OCI-M2 (cell line): ENCODE results near the gene ETV5.

Experiments
- DNase-seq: peaks from one replicate; lab custom pipeline; 2025; ENCODE audit not compliant: unreplicated experiment; lab: John Stamatoyannopoulos, UW

The ETV5 gene

DNA sequence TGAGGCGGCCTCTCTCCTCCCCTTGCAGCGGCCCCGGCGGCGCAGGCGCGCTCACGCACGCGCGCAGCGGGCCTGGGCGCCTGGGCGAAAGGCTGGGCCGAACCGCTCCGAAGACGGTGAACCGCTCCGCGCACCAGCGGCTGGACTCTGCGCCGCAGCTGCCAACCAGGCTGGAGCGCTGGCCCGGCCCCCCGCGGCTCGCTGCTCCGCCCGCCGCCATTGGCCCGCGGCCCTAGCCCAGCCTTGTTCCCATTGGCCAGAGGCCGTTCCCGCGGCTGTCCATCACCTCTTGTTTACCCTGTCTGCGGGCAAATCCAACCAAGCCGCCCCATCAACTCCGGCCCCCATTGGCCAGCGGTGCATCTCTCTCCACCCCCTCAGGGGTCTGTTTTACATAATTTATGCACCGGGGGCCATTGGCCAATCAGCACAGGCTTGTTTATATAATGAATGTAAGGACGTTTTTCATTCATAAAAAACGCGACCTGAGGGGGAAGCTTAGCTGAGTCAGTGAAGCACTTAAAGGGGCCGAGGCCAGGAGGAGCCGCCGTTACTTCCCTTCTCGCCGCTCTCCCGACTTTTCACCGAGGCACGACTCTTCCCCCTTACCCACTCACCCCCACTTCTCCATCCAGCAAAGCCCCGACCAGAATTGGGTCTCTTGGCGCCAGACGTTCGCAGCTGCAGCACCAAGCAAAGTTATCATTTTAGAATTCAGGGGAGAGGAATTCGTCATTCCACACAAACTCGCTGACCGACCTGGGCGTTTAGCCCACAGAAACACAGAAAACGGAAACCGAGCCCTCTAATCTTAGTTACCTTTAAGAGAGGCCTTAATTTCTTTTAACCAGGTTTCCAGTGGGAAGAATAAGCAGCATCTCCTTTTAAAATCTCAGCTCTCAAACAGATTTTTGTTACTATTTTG, at the start of gene ETV5:
ETV5 (minus strand) TSS at position 149 of the 925 bp plus-strand sequence. CDS start 3,221 bp downstream, outside the sequence.
- DNase-seq = peak; percentile 66

GRCh38 chr3:186154641-186155040, 45.8 kb upstream of the ETV5 start:
- DNase-seq = no peak

DNA sequence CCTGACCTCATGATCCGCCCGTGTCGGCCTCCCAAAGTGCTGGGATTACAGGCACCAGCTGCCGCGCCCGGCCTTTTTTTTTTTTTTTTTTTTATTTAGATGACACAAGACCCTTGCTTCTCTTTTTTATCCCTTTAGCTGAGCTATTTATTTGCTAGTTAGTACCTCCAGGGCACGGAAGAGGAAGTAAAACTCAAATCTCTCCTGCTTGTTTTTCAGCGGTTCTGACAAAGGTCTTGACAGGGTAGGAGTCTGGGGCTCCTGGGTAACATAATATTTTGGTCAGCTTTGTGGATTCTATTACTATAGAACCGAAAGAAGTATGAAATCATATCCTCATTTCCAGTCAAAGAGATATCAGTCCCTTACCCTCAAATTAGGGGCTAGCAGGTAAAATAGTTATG, 44.0 kb upstream of the ETV5 start:
- no peak for DNase-seq

- DNase-seq = no peak
Measured at GRCh38 chr3:186152361-186152798, 43.5 kb upstream of the ETV5 start.

DNA sequence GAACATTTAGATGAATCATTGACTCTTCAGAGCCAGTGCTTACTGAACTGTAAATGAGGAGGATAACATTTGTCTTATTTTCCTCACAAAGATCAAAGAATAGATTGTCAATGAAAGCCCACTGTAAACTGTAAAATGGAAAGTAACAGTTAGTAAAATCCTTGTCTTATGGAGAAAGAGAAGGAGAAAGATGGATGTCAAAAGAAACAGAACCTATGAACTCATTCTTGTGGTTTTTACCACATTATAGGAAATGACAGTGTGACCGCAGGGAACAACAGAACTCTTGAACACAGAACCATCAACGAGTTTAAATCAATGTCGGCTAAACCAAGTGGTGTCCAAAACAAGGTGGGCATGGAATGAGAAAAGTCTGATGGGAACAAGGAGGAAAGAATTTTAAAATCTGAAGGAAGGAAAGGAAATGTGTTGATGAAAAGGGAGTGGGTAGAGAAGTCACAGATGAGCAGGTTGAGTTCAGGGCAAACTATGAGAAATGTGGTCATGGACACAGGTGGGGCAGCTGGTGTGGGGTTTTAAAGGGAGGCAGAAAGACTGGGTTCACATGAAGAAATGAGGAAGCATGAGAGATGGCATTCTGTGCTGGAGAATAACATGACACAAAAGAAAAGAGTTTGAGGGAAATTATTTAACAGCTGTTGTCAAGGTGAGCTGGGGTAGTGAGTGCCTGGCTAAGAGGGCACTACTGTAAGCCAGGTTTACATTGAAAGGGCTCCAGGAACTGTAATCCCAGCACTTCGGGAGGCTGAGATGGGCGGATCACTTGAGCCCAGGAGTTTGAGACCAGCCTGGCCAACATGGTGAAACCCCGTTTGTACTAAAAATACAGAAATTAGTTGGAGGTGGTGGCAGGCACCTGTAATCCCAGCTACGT, 42.4 kb upstream of the ETV5 start:
- DNase-seq = no peak

- no peak for DNase-seq
Measured at GRCh38 chr3:186150041-186150830, 41.3 kb upstream of the ETV5 start.

- no peak for DNase-seq
Measured at GRCh38 chr3:186149319-186149960, 40.6 kb upstream of the ETV5 start.

DNA sequence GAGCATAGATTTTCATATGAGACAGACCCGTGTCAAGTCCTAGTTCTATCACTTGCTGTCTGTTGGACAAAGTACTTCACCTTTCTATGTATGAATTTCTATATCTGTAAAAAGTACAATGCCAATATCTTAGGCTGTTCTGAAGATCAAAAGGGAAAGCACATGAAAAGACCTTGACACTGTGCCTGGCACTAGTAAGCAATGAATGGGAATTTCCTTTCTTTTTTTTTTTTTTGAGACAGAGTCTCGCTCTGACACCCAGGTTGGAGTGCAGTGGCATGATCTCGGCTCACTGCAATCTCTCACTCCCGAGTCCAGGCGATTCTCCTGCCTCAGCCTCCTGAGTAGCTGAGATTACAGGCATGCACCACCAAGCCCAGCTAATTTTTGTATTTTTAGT, 35.4 kb upstream of the ETV5 start:
- no peak for DNase-seq

DNA sequence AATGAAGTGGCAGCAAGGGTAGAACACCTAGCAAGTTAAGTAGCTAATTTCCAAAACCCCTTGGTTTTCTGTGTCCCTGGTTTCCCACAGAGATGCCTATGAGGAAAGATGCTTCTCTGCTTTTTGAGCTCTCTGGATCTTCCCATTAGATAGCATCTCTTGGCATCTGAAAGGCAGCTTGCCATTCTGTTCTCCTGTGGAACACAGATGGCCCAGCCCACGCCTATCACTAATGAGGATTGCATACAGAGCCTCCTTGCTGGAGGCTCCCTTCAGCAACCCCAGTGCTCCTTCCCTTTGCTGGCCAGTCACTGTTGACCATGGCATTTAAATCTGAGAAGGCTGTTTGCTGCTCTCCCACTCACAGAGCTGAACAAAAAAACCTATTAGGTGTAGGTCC, 34.4 kb upstream of the ETV5 start:
- no peak for DNase-seq

GRCh38 chr3:186142393-186142932, 33.6 kb upstream of the ETV5 start:
- no peak for DNase-seq

DNA sequence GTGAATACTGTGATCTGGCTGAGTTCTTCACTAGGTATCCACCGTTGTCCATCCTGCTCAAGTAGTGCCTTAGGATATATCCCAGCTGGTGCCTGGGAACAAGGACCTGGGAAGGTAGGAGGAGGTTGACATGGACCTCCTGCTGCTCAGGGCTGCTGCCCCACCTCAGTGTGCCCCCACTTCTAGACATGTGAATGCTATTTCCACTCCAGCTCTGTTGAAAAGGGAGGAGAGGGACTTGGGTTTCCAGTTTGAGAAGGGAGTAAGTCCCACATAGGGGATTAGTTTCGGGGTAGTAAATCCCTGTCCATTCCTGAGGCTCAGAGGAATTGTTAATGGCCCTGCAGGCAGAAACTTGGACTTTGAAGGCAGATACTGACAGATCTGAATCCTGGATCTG, 32.9 kb upstream of the ETV5 start:
- no peak for DNase-seq

GRCh38 chr3:186138272-186138981, 29.5 kb upstream of the ETV5 start:
- DNase-seq = no peak

DNA sequence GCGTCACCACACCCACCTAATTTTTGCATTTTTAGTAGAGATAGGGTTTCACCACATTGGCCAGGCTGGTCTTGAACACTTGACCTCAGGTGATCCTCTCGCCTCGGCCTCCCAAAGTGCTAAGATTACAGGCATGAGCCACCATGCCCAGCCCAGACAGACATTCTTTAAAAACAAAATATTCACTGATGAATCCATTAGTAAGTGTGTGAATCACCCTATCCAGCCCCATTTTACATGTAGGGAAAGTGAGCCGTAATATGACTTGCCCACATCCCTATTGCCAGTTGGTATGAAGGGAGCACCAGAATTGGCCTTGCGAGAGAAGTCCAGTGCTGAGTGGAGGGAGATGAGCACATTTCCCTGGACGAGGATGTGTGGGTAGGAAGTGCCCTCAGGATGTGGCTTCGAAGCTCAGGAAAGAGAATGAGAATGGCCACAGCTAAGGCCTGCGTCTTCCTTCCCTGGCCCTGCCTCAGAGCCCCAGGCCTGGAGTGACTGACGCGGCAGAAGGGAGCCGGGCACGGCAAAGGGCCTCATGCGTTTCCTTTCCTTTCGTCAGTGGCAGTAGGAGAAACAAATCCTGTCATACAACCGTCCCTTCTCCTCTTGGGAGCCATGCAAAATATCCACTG, 28.3 kb upstream of the ETV5 start:
- no peak for DNase-seq

DNA sequence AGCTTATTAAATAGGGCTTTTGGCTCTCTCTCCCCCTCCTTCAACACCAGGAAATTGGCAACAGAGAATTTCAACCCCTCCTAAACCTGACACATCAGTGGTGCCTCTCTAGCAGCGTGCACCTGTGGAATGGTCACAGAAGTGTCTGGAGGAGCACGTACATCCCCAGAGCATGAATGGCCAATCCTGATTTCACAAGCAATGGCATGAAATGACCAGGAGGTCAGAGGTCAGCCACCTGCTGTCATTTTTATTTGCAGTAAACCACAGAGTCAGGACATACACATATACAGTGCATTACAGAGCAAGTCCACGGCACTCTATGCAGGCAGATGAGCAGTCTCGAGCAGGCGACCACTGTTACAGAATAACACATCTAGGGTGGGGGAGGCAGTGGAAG, 25.1 kb upstream of the ETV5 start:
- DNase-seq = no peak

DNA sequence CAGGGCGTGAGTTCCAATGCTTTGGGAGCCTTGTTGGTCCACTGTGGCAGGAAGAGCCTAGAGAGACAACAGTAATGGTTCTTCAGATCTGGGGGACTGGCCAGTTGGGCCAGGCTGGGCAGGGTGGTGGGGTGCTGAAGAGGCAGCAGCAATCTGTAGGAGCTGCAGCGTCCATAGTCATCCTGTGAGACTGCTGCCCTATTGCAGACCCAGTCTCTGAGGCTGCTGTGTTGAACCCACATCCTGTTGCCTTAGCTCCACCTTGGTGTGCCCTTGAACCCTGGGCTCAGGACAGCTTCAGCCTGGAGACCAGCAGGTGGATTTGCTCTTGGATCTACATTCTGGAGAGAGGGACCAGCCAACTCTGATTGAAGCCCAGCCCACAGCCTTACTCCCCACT, 23.6 kb upstream of the ETV5 start:
- no peak for DNase-seq

GRCh38 chr3:186129206-186129605, 20.3 kb upstream of the ETV5 start:
- no peak for DNase-seq

DNA sequence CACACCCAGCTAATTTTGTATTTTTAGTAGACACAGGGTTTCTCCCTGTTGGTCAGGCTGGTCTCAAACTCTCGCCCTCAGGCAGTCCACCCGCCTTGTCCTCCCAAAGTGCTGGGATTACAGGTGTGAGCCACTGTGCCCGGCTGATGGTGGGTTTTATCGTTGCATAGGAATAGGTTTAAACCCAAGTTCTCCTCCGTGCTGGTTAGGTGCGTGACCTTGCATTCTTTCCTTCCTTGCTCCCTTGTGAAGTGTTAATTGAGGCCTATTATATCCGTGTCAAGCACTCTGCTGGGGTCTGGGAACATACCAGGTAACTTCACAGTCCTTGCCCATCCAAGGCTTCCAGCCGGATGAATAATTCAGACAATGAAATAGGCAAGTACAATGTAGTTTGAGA, 19.3 kb upstream of the ETV5 start:
- no peak for DNase-seq

- no peak for DNase-seq
Measured at GRCh38 chr3:186127463-186127862, 18.6 kb upstream of the ETV5 start.

DNA sequence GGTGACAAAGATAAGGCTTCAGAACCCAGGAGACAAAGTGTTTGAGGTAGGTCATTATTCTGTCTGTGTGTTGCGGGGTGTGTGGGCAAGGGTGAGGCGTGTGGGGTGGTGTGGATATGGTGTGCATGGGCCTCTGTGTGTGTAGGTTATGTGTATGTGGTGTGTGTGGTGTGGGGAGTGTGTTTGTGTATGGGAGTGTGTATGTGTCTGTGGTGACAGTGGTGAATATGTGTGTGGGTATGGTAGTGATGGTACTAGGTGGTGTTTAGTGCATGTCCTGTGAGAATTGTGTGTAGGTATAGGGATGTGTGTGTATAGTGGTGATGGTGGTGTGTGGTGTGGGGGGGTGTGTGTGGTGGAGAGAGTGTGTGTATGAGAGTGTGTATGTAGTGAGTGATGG, 16.2 kb upstream of the ETV5 start:
- DNase-seq = no peak
